Mesendoderm (in vitro differentiated cells): ENCODE data around the gene STAB1.
A peak's percentile ranks its signal among the peaks of the same experiment; 100 is the strongest.

Experiments used
- DNase-seq: peaks from one replicate; pipeline ENCODE4 v3.0.0; 2013
- H2AK5ac ChIP-seq: 2 replicates; pipeline ENCODE4 v1.6.1; 2013; ENCODE audit warnings: low read length, inconsistent platforms
- H2BK120ac ChIP-seq: 2 replicates; pipeline ENCODE4 v1.6.1; 2013; ENCODE audit warnings: low read depth, mild to moderate bottlenecking, low read length, moderate library complexity, mixed read lengths
- H2BK15ac ChIP-seq: replicated peaks from 2 replicates; pipeline ENCODE4 v1.6.1; 2013; ENCODE audit warnings: low read depth, mild to moderate bottlenecking, moderate library complexity
- H2BK5ac ChIP-seq: 2 replicates; pipeline ENCODE4 v1.6.1; 2013; ENCODE audit warnings: low read length, inconsistent platforms
- H3K18ac ChIP-seq: 2 replicates; pipeline ENCODE4 v1.6.1; 2013; ENCODE audit warnings: mild to moderate bottlenecking, low read length, mixed read lengths
- H3K23ac ChIP-seq: one replicate; pipeline ENCODE4 v1.6.1; 2013; ENCODE audit warnings: low read length
- H3K27ac ChIP-seq: 2 replicates; pipeline ENCODE4 v1.5.1; 2013; ENCODE audit warnings: low read depth, mild to moderate bottlenecking, inconsistent platforms, low read length, moderate library complexity
- H3K27me3 ChIP-seq: 2 replicates; pipeline ENCODE4 v1.6.1; 2013; ENCODE audit warnings: low read length, control low read depth, mild to moderate bottlenecking, inconsistent platforms; ENCODE audit not compliant: insufficient read depth, poor library complexity
- H3K36me3 ChIP-seq: 2 replicates; pipeline ENCODE4 v1.6.1; 2013; ENCODE audit warnings: low read length, inconsistent platforms; ENCODE audit not compliant: control insufficient read depth, insufficient read depth
- H3K4ac ChIP-seq: one replicate; pipeline ENCODE4 v1.6.1; 2013; ENCODE audit warnings: low read depth, mild to moderate bottlenecking, low read length, moderate library complexity
- H3K4me1 ChIP-seq: 2 replicates; pipeline ENCODE4 v1.6.1; 2013; ENCODE audit warnings: low read depth, low read length, inconsistent platforms; ENCODE audit not compliant: control insufficient read depth
- H3K4me2 ChIP-seq: 2 replicates; pipeline ENCODE4 v1.6.1; 2013; ENCODE audit warnings: low read length
- H3K4me3 ChIP-seq: 2 replicates; pipeline ENCODE4 v1.5.1; 2013; ENCODE audit warnings: mild to moderate bottlenecking, low read length
- H3K56ac ChIP-seq: one replicate; pipeline ENCODE4 v1.6.1; 2013; ENCODE audit warnings: low read length
- H3K79me1 ChIP-seq: 2 replicates; pipeline ENCODE4 v1.6.1; 2013; ENCODE audit warnings: low read length, inconsistent platforms
- H3K79me2 ChIP-seq: 2 replicates; pipeline ENCODE4 v1.6.1; 2013; ENCODE audit warnings: mild to moderate bottlenecking, low read length; ENCODE audit not compliant: control insufficient read depth, insufficient read depth
- H3K9ac ChIP-seq: 2 replicates; pipeline ENCODE4 v1.6.1; 2013; ENCODE audit warnings: low read length, inconsistent platforms
- H4K5ac ChIP-seq: one replicate; pipeline ENCODE4 v1.6.1; 2013; ENCODE audit warnings: low read length
- H4K8ac ChIP-seq: one replicate; pipeline ENCODE4 v1.6.1; 2013; ENCODE audit warnings: low read depth, mild to moderate bottlenecking, control low read depth, low read length, moderate library complexity
- WGBS: extraction: QIAGEN DNeasy Blood & Tissue Kit; methylation state at CpG from one replicate; pipeline ENCODE4 v1.1.7; 2013; ENCODE audit warnings: low lambda C conversion rate, missing lambda C conversion rate; ENCODE audit not compliant: insufficient coverage; ENCODE audit errors: extremely low coverage; 5-methylcytosine and 5-hydroxymethylcytosine counted together

STAB1 gene

GRCh38 chr3:52492059-52492458, 3.1 kb upstream of the STAB1 start:
- H4K5ac ChIP-seq, result no peak overlapping the region
- no peak overlapping the region for H3K56ac ChIP-seq
- DNase-seq, result no peak
- H3K36me3 ChIP-seq, result peaks cover 13% of the 10 kb centered on the region
- no peak overlapping the region for H3K9ac ChIP-seq
- no peak overlapping the region for H2BK15ac ChIP-seq
- H3K4me3 ChIP-seq, result no peak overlapping the region
- no peak overlapping the region for H3K4me2 ChIP-seq
- no peaks in the 10 kb centered on the region for H3K4me1 ChIP-seq
- no peak overlapping the region for H3K23ac ChIP-seq
- no peaks in the 10 kb centered on the region for H3K79me1 ChIP-seq
- WGBS, result no CpG with 5 or more reads among the region's 21 CpGs
- H3K27me3 ChIP-seq, result no peaks in the 10 kb centered on the region
- H3K79me2 ChIP-seq, result no peaks in the 10 kb centered on the region
- H2BK120ac ChIP-seq, result no peak overlapping the region
- H3K27ac ChIP-seq, result no peak overlapping the region
- no peak overlapping the region for H4K8ac ChIP-seq
- no peak overlapping the region for H3K4ac ChIP-seq
- no peak overlapping the region for H3K18ac ChIP-seq
- no peak overlapping the region for H2AK5ac ChIP-seq
- no peak overlapping the region for H2BK5ac ChIP-seq

- Histone ChIP-seq H3K23ac (no peak overlapping the region), H3K18ac (no peak overlapping the region), H3K4me1 (no peaks in the 10 kb centered on the region), H3K4me2 (no peak overlapping the region), H3K4ac (no peak overlapping the region), H3K56ac (no peak overlapping the region), H4K5ac (no peak overlapping the region), H3K4me3 (no peak overlapping the region), H3K27ac (no peak overlapping the region), H3K9ac (no peak overlapping the region), H4K8ac (no peak overlapping the region), H2BK120ac (no peak overlapping the region), H3K27me3 (no peaks in the 10 kb centered on the region), H3K79me2 (no peaks in the 10 kb centered on the region), H3K36me3 (peaks cover 7% of the 10 kb centered on the region), H2BK15ac (no peak overlapping the region), H3K79me1 (no peaks in the 10 kb centered on the region), H2BK5ac (no peak overlapping the region), H2AK5ac (no peak overlapping the region)
- no CpG with 5 or more reads among the region's 7 CpGs for WGBS
- no peak for DNase-seq
These were observed 1.7 kb upstream of the STAB1 start for GRCh38 chr3:52493232-52494017.

GRCh38 chr3:52494445-52494844, 693 bp upstream of the STAB1 start:
- no peaks in the 10 kb centered on the region for H3K79me1 ChIP-seq
- no peak overlapping the region for H2AK5ac ChIP-seq
- H3K79me2 ChIP-seq, result no peaks in the 10 kb centered on the region
- H2BK15ac ChIP-seq, result no peak overlapping the region
- H4K8ac ChIP-seq, result no peak overlapping the region
- no peak overlapping the region for H3K9ac ChIP-seq
- no peak overlapping the region for H3K23ac ChIP-seq
- no peak overlapping the region for H4K5ac ChIP-seq
- no peak overlapping the region for H3K4me2 ChIP-seq
- no CpG with 5 or more reads among the region's 7 CpGs for WGBS
- no peaks in the 10 kb centered on the region for H3K4me1 ChIP-seq
- no peak overlapping the region for H3K56ac ChIP-seq
- H2BK120ac ChIP-seq, result no peak overlapping the region
- no peaks in the 10 kb centered on the region for H3K27me3 ChIP-seq
- peak; percentile 10 for DNase-seq
- H3K27ac ChIP-seq, result no peak overlapping the region
- H3K4ac ChIP-seq, result no peak overlapping the region
- no peak overlapping the region for H3K4me3 ChIP-seq
- no peak overlapping the region for H3K18ac ChIP-seq
- no peak overlapping the region for H2BK5ac ChIP-seq
- H3K36me3 ChIP-seq, result peaks cover 5% of the 10 kb centered on the region

- no peaks in the 10 kb centered on the region for H3K79me1 ChIP-seq
- H3K23ac ChIP-seq, result no peak overlapping the region
- H2AK5ac ChIP-seq, result no peak overlapping the region
- H2BK15ac ChIP-seq, result no peak overlapping the region
- peaks cover 3% of the 10 kb centered on the region for H3K36me3 ChIP-seq
- no peak overlapping the region for H3K9ac ChIP-seq
- no peaks in the 10 kb centered on the region for H3K4me1 ChIP-seq
- no peak overlapping the region for H3K4me3 ChIP-seq
- no peak overlapping the region for H4K5ac ChIP-seq
- no peak overlapping the region for H3K4me2 ChIP-seq
- DNase-seq, result no peak
- no peak overlapping the region for H3K18ac ChIP-seq
- H3K27ac ChIP-seq, result no peak overlapping the region
- H3K56ac ChIP-seq, result no peak overlapping the region
- H2BK5ac ChIP-seq, result no peak overlapping the region
- no peak overlapping the region for H4K8ac ChIP-seq
- no peak overlapping the region for H2BK120ac ChIP-seq
- no peak overlapping the region for H3K4ac ChIP-seq
- H3K79me2 ChIP-seq, result no peaks in the 10 kb centered on the region
- no CpG with 5 or more reads among the region's 16 CpGs for WGBS
- H3K27me3 ChIP-seq, result no peaks in the 10 kb centered on the region
These were observed 852 bp downstream of the STAB1 start for GRCh38 chr3:52495777-52496602.

GRCh38 chr3:52498137-52499054, 3.3 kb downstream of the STAB1 start:
- Histone ChIP-seq H3K4me3 (no peak overlapping the region), H3K79me2 (no peaks in the 10 kb centered on the region), H3K4ac (no peak overlapping the region), H4K8ac (no peak overlapping the region), H3K9ac (no peak overlapping the region), H3K27me3 (no peaks in the 10 kb centered on the region), H2AK5ac (no peak overlapping the region), H4K5ac (no peak overlapping the region), H3K23ac (no peak overlapping the region), H3K27ac (no peak overlapping the region), H3K4me2 (no peak overlapping the region), H3K36me3 (no peaks in the 10 kb centered on the region), H3K4me1 (no peaks in the 10 kb centered on the region), H3K56ac (no peak overlapping the region), H3K79me1 (no peaks in the 10 kb centered on the region), H2BK15ac (no peak overlapping the region), H2BK120ac (no peak overlapping the region), H3K18ac (no peak overlapping the region), H2BK5ac (no peak overlapping the region)
- no peak for DNase-seq
- WGBS, result no CpG with 5 or more reads among the region's 24 CpGs
